Omental fat pad (tissue), 4 donors: ENCODE data around the gene JAG2. TPM values are rescaled to one million over a fixed set of nuclear protein-coding genes. Genes with fewer than 3 reads are reported as not detected.
A peak's percentile ranks its signal among the peaks of the same experiment; 100 is the strongest.

Source experiments
- ATAC-seq: fragments of 150-250 bp; one replicate; pipeline ENCODE4 v1.9.1; 2016; ENCODE audit warnings: mild to moderate bottlenecking, moderate library complexity; ENCODE audit not compliant: low FRiP score
- DNase-seq: peaks from one replicate; pipeline ENCODE4 v3.0.0-alpha.2; 2019; ENCODE audit warnings: low spot score
- CTCF ChIP-seq, 3 donors: fragments of 450-650 bp; IDR thresholded peaks; one replicate each; pipeline ENCODE4 v1.5.1; 2016 to 2017; ENCODE audit warnings: antibody characterized with exemption in 3 of 3, mild to moderate bottlenecking in 3 of 3, moderate library complexity in 2 of 3
- total RNA-seq, 4 donors: library from RNA; depleted of rRNA; stranded (reverse); fragments of >200 nt; gene quantifications; one replicate each; pipeline ENCODE4 v1.1.0, GENCODE V29; 2016

JAG2 gene
- total RNA-seq, 4 donors from 2014 or later: 4.7 to 21.3 (median 8.3) TPM

- DNase-seq (no peak), ATAC-seq (no peak)
- no peak for TF ChIP-seq CTCF (IDR thresholded peaks at IDR 0.05)
Measured at GRCh38 chr14:105208738-105209075, 40.1 kb upstream of the JAG2 start.

- DNase-seq: no peak
- no peak for ATAC-seq
- TF ChIP-seq CTCF (IDR thresholded peaks at IDR 0.05): no peak
Measured at GRCh38 chr14:105207996-105208737, 39.6 kb upstream of the JAG2 start.

GRCh38 chr14:105207460-105207901 is 38.9 kb upstream of the JAG2 start:
- no peak for DNase-seq
- TF ChIP-seq CTCF (IDR thresholded peaks at IDR 0.05): no peak
- ATAC-seq: no peak

- TF ChIP-seq CTCF (IDR thresholded peaks at IDR 0.05): no peak
- ATAC-seq (no peak), DNase-seq (no peak)
Measured at GRCh38 chr14:105206873-105207272, 38.3 kb upstream of the JAG2 start.

- no peak for TF ChIP-seq CTCF (IDR thresholded peaks at IDR 0.05)
- no peak for DNase-seq
- ATAC-seq: no peak
Measured at GRCh38 chr14:105205673-105206208, 37.2 kb upstream of the JAG2 start.

GRCh38 chr14:105204931-105205672 is 36.5 kb upstream of the JAG2 start:
- no peak for DNase-seq
- ATAC-seq: peak; percentile 1
- no peak for TF ChIP-seq CTCF (IDR thresholded peaks at IDR 0.05)
